ENCODE results near the gene CD72.
A peak's percentile ranks its signal among the peaks of the same experiment; 100 is the strongest.
"Not testable (repeated sequence)": the region's sequence is repeated elsewhere in the genome, so short reads cannot be mapped to it uniquely, and the experiment has no call there.

Gene CD72

GRCh38 chr9:35616681-35617459, 1.3 kb downstream of the CD72 start:
- DNase-seq (ENCODE audit: low spot score): peak; percentile 69

GRCh38 chr9:35615981-35616680, 2.1 kb downstream of the CD72 start:
- no peak for DNase-seq (ENCODE audit: low spot score)

GRCh38 chr9:35612843-35613242, 5.4 kb downstream of the CD72 start:
- DNase-seq (ENCODE audit: low spot score): no peak

GRCh38 chr9:35612066-35612465, 6.1 kb downstream of the CD72 start:
- DNase-seq (ENCODE audit: low spot score): not testable (repeated sequence)

- DNase-seq (ENCODE audit: low spot score): peak; percentile 60
Observed at GRCh38 chr9:35611230-35611797, 6.9 kb downstream of the CD72 start.

GRCh38 chr9:35609820-35610163, 8.4 kb downstream of the CD72 start:
- DNase-seq (ENCODE audit: low spot score): no peak

GRCh38 chr9:35609001-35609819, 9.0 kb downstream of the CD72 start:
- no peak for DNase-seq (ENCODE audit: low spot score)

- no peak for DNase-seq (ENCODE audit: low spot score)
Observed at GRCh38 chr9:35608221-35608620, 10.0 kb downstream of the CD72 start.

- DNase-seq (ENCODE audit: low spot score): no peak
Observed at GRCh38 chr9:35606726-35607125, 11.5 kb downstream of the CD72 start.

GRCh38 chr9:35606138-35606504, 12.1 kb downstream of the CD72 start:
- no peak for DNase-seq (ENCODE audit: low spot score)

GRCh38 chr9:35605351-35606137, 12.7 kb downstream of the CD72 start:
- peak; percentile 42 for DNase-seq (ENCODE audit: low spot score)

- DNase-seq (ENCODE audit: low spot score): peak; percentile 81
Observed at GRCh38 chr9:35604578-35605350, 13.4 kb downstream of the CD72 start, which contains the start of gene TESK1. Gene TESK1 (plus strand): TSS chr9:35605262. CDS start chr9:35605620, 358 bp downstream.

- DNase-seq (ENCODE audit: low spot score): peak; percentile 100
Observed at GRCh38 chr9:35603986-35604577, 14.1 kb downstream of the CD72 start.

GRCh38 chr9:35603506-35603985, 14.7 kb downstream of the CD72 start:
- DNase-seq (ENCODE audit: low spot score): peak; percentile 25

- DNase-seq (ENCODE audit: low spot score): no peak
Observed at GRCh38 chr9:35599763-35600604, 18.2 kb downstream of the CD72 start.

GRCh38 chr9:35598866-35599590, 19.2 kb downstream of the CD72 start:
- no peak for DNase-seq (ENCODE audit: low spot score)

GRCh38 chr9:35596907-35597306, 21.3 kb downstream of the CD72 start:
- not testable (repeated sequence) for DNase-seq (ENCODE audit: low spot score)

- DNase-seq (ENCODE audit: low spot score): no peak
Observed at GRCh38 chr9:35594471-35594870, 23.7 kb downstream of the CD72 start.

Data from CD4-positive, alpha-beta T cell treated with Interleukin-6 at 100 ng/mL for 8 hours (primary cell).